Measurements from ENCODE around the gene EFEMP2.

The EFEMP2 gene

DNA sequence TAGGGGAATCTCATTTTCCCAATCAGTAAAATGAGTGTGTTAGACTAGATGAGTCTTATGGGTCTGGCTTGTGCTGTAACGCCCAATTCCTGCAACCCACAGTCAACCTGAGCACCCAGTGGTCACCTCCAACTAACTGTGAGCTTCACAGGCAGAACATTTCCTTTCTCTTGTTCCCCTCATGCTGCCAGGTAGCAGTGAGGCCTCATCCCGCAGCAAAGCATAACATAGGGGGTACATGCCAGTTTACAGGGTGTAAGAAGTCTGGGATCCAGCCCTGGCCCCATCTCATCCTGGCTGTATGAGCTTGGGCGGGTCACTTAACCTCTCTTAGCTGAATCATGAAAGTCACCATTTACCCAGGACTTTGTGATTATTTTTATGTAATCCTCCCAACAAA, 3.7 kb downstream of the EFEMP2 start:
- no peak overlapping the region for H3K4me3 ChIP-seq (replicated peaks in 1 of 2; ENCODE audit: low read depth in 2 of 2, low read length in 2 of 2)
- DNase-seq (ENCODE audit: low read depth in 2 of 2), result no peak
- TF ChIP-seq, protein P1, sequence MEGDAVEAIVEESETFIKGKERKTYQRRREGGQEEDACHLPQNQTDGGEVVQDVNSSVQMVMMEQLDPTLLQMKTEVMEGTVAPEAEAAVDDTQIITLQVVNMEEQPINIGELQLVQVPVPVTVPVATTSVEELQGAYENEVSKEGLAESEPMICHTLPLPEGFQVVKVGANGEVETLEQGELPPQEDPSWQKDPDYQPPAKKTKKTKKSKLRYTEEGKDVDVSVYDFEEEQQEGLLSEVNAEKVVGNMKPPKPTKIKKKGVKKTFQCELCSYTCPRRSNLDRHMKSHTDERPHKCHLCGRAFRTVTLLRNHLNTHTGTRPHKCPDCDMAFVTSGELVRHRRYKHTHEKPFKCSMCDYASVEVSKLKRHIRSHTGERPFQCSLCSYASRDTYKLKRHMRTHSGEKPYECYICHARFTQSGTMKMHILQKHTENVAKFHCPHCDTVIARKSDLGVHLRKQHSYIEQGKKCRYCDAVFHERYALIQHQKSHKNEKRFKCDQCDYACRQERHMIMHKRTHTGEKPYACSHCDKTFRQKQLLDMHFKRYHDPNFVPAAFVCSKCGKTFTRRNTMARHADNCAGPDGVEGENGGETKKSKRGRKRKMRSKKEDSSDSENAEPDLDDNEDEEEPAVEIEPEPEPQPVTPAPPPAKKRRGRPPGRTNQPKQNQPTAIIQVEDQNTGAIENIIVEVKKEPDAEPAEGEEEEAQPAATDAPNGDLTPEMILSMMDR (IDR thresholded peaks at IDR 0.05; ENCODE audit: low read depth, low read length), result no peak

DNA sequence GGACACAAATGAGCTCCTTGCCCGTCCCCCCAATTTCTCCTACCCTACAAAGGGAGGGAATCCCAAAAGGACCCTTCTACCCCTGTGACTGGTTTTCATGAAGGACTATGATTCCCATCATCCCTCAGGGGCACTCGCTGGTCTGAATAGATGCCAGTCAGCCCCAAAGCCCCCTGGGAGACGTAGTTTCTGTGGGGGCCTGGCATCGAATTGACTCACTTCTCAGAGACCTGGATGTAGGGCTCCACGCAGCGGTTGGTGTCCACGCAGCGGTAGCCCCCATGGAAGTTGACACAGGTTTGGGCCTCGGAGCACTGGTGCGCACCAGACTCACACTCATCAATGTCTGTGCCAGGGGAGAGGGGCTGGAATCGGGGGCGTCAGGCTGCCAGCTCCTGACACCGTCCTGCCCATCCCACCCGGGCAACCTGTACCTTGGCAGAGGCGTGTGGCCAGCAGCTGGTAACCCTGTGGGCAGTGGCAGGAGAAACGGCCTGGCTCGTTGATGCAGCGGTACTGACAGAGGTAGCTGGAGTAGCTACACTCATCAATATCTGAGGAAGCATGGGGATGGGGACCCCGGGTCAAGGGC, 4.4 kb downstream of the EFEMP2 start:
- no peak overlapping the region for H3K4me3 ChIP-seq (replicated peaks in 1 of 2; ENCODE audit: low read depth in 2 of 2, low read length in 2 of 2)
- no peak for DNase-seq (ENCODE audit: low read depth in 2 of 2)

DNA sequence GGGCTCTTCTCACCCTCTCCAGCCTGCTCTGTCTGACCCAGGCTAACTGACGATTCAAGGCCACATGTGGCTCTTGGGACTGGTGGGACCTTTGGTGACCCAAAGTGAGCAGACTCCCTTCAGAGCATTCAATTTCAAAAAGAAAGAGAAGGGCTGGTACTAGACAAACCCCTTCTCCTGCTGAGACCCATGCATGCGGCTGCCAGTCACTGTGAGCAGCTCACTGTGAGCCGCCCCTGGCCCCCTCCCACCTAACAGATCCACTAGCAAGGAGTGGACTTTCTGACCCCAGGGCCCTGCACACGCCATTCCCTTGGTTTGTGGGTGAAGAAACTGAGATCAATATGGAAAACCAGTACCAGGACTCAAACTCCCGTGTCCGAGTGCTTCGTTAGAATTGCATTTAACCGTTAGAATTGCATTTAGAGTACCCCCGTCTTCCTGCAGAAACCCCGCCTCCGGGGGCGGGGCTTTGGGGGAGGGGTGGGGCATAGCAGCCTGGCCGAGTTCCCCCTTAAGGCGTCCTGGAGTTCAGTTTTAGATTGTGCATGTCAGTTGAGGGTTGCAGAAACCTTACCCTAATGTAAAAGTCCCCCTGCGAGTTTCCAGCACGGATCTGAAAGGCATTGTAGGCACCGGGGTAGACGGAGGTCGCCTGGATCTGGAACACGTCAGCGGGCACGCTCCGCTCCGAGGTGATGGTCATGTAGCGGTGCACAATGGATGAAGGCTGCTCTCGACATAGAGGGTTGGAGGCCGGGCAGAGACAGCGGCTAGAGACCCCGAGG, 5.1 kb downstream of the EFEMP2 start:
- TF ChIP-seq, protein P1 (IDR thresholded peaks at IDR 0.05; ENCODE audit: low read depth, low read length), result no peak
- H3K4me3 ChIP-seq (replicated peaks in 1 of 2; ENCODE audit: low read depth in 2 of 2, low read length in 2 of 2), result no peak overlapping the region
- DNase-seq (ENCODE audit: low read depth in 2 of 2), result no peak

More for the DNA sequence above, 4.4 kb downstream of the EFEMP2 start:
- TF ChIP-seq, protein P1 (IDR thresholded peaks at IDR 0.05; ENCODE audit: low read depth, low read length), result no peak

DNA sequence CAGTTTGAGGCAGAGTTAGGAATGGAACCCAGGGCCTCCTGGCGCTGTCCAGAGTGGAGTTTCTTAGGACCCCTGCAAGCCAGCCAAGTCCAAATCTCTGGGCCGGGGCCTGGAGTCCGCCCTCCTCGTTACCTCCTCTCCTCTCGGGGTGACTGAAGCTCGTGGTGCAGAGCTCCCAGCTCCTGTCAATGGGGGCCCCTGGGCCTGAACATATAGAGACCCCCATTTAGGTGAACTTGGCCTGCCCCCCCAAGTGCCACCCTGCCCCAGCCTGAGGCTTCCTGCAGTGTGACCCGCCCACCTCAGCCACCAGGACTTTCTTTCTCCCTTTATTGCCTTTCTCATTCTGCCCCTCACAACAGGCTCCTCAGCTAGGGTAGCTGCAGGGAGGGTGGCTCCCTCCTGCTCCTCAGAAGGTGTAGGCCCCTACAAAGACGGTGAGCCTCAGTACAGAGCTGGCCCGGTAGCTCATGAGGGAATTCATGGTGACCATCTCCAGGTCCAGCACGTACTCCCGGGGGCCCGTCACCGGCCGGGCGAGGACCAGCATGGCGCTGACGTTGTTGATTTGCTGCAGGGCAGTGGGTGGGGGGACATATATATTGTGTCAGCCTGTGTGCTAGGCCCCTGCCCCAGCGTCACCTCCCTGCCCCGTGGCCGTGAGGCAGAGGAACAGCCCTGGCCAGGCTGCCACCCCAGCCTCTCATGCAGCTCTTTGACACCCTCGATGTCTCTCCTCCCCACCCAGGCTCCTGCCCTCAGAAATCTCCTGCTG, 5.9 kb downstream of the EFEMP2 start:
- no peak for DNase-seq (ENCODE audit: low read depth in 2 of 2)
- TF ChIP-seq, protein P1 (IDR thresholded peaks at IDR 0.05; ENCODE audit: low read depth, low read length), result no peak
- H3K4me3 ChIP-seq (replicated peaks in 1 of 2; ENCODE audit: low read depth in 2 of 2, low read length in 2 of 2), result no peak overlapping the region

DNA sequence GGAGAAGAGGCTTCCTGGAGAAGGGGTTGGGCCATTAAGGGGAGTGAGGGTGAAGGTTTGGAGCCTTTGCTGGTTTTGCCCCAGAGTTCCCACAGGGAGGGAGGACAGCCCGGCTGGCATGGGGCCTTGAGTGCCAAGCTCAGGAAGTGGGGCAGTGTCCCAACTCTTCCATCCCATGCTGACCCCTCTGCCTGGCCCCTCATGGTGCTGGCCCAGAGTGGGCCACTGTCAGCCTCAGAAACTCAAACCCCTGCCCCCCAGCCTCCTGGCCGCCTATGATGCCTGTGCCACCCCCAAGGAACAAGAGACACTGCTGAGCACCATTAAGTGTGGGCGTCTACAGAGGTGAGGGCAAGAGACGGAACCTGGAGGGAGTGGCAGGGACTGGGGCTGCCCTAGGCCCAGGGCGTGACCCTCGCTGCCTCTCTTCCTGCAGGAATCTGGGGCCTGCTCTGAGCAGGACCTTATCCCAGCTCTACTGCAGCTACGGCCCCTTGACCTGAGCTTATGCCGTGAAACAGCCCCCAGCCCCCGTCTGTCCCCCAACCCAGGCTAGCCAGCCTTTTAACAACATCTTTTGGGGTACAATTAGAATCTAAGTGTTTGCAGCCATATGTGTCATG, 6.9 kb downstream of the EFEMP2 start:
- H3K4me3 ChIP-seq (replicated peaks in 1 of 2; ENCODE audit: low read depth in 2 of 2, low read length in 2 of 2), result no peak overlapping the region

More for the DNA sequence above, 6.9 kb downstream of the EFEMP2 start:
- no peak for DNase-seq (ENCODE audit: low read depth in 2 of 2)
- TF ChIP-seq, protein P1 (IDR thresholded peaks at IDR 0.05; ENCODE audit: low read depth, low read length), result no peak

Data from cardiac fibroblast (primary cell).